Fibroblast of pulmonary artery (primary cell): ENCODE results near the gene LRRC51.

Experiments
- DNase-seq: peaks from one replicate; pipeline ENCODE4 v3.0.0-alpha.2; 2010; ENCODE audit warnings: low read depth
- H3K4me3 ChIP-seq: replicated peaks from 2 replicates; pipeline ENCODE4 v1.5.1; 2011; ENCODE audit warnings: low read depth, mild to moderate bottlenecking, control low read depth, low read length, moderate library complexity
- CTCF ChIP-seq: IDR thresholded peaks from 2 replicates; pipeline ENCODE4 v1.5.1; 2011; ENCODE audit warnings: mild to moderate bottlenecking, control low read depth, low read length, inconsistent platforms; ENCODE audit errors: missing control alignments

The LRRC51 gene

GRCh38 chr11:72072348-72072747 lies 8.3 kb upstream of the LRRC51 start:
- no peak for TF ChIP-seq CTCF
- no peak overlapping the region for H3K4me3 ChIP-seq

GRCh38 chr11:72075109-72075508 lies 5.5 kb upstream of the LRRC51 start:
- no peak overlapping the region for H3K4me3 ChIP-seq
- peak; percentile 2 for TF ChIP-seq CTCF
- DNase-seq = no peak

More at GRCh38 chr11:72072348-72072747, 8.3 kb upstream of the LRRC51 start:
- peak; percentile 80 for DNase-seq

GRCh38 chr11:72075756-72076155 lies 4.9 kb upstream of the LRRC51 start:
- TF ChIP-seq CTCF = no peak
- H3K4me3 ChIP-seq = no peak overlapping the region

GRCh38 chr11:72078477-72078876 lies 2.2 kb upstream of the LRRC51 start:
- peak overlapping the region; percentile 62 for H3K4me3 ChIP-seq
- DNase-seq = no peak
- TF ChIP-seq CTCF = no peak

More at GRCh38 chr11:72075756-72076155, 4.9 kb upstream of the LRRC51 start:
- DNase-seq = no peak

- peak overlapping the region; percentile 62 for H3K4me3 ChIP-seq
- no peak for DNase-seq
- TF ChIP-seq CTCF = no peak
Observed at GRCh38 chr11:72079819-72080325, 778 bp upstream of the LRRC51 start.

GRCh38 chr11:72081184-72081644 lies 564 bp downstream of the LRRC51 start:
- peak overlapping the region; percentile 62 for H3K4me3 ChIP-seq
- no peak for TF ChIP-seq CTCF
- DNase-seq = no peak

- H3K4me3 ChIP-seq = no peak overlapping the region
- TF ChIP-seq CTCF = no peak
- DNase-seq = no peak
Observed at GRCh38 chr11:72081821-72082453, 1.3 kb downstream of the LRRC51 start.
